HepG2 (cell line): ENCODE data around the gene IFNL1. TPM values are rescaled to one million over a fixed set of nuclear protein-coding genes. Genes with fewer than 3 reads are reported as not detected.

Experiments used
- FOSL1 ChIP-seq: sonication (generic); formaldehyde crosslinking; IDR thresholded peaks from 2 replicates; pipeline ENCODE4 v1.9.0; 2021; ENCODE audit warnings: missing genetic modification reagents, borderline replicate concordance
- FOXK2 ChIP-seq: fragments of 450-650 bp; IDR thresholded peaks from 2 replicates; pipeline ENCODE4 v1.6.1; 2016
- MTF1 ChIP-seq: sonication (generic); formaldehyde crosslinking; IDR thresholded peaks from 2 replicates; pipeline ENCODE4 v1.5.0; 2020; ENCODE audit warnings: missing genetic modification reagents
- PLSCR1 ChIP-seq: sonication (generic); formaldehyde crosslinking; IDR thresholded peaks from 2 replicates; pipeline ENCODE4 v1.5.0; 2020; ENCODE audit warnings: missing genetic modification reagents, mild to moderate bottlenecking, borderline replicate concordance
- REPIN1 ChIP-seq: sonication (generic); formaldehyde crosslinking; IDR thresholded peaks from 2 replicates; pipeline ENCODE4 v1.8.0; 2022; ENCODE audit warnings: missing genetic modification reagents, low read depth, mild to moderate bottlenecking, borderline replicate concordance
- STAT5B ChIP-seq: sonication (generic); formaldehyde crosslinking; IDR thresholded peaks from 2 replicates; pipeline ENCODE4 v1.4.0; 2020; ENCODE audit warnings: missing genetic modification reagents
- ZNF143 ChIP-seq: sonication (generic); formaldehyde crosslinking; IDR thresholded peaks from 2 replicates; pipeline ENCODE4 v1.4.0; 2020; ENCODE audit warnings: missing genetic modification reagents
- ZNF24 ChIP-seq: fragments of 450-650 bp; IDR thresholded peaks from 2 replicates; pipeline ENCODE4 v1.6.1; 2017; ENCODE audit warnings: antibody characterized with exemption, mild to moderate bottlenecking
- ZNF317 ChIP-seq: sonication (generic); formaldehyde crosslinking; IDR thresholded peaks from 2 replicates; pipeline ENCODE4 v1.5.0; 2020; ENCODE audit warnings: mild to moderate bottlenecking, missing genetic modification reagents
- ZNF343 ChIP-seq: sonication (generic); formaldehyde crosslinking; IDR thresholded peaks from 2 replicates; pipeline ENCODE4 v1.4.0; 2020; ENCODE audit warnings: mild to moderate bottlenecking, missing genetic modification reagents
- ZNF577 ChIP-seq: sonication (generic); formaldehyde crosslinking; IDR thresholded peaks from 2 replicates; pipeline ENCODE4 v1.4.0; 2020; ENCODE audit warnings: mild to moderate bottlenecking, low read depth, missing genetic modification reagents, borderline replicate concordance
- polyA plus RNA-seq, 8 experiments: library from polyadenylated mRNA; depleted of rRNA in 3 of 8; stranded (reverse) in 7 of 8; unstranded in 1 of 8; fragments of >200 nt; fragmentation: Illumina TruSeq in 4 of 8; extraction: Trizol in 4 of 8; gene quantifications; 2 replicates each; pipeline versions ENCODE4 v1.2.1 to v1.2.3, GENCODE V29; 2011 to 2016; ENCODE audit warnings: low read depth in 4 of 8, missing spikeins in 1 of 8, mixed read lengths in 1 of 8; ENCODE audit not compliant: insufficient read depth in 1 of 8
- total RNA-seq, 5 experiments: library from RNA; depleted of rRNA; stranded (reverse); fragments of >200 nt; fragmentation: Illumina TruSeq; extraction: Trizol; gene quantifications; 2 replicates each; pipeline ENCODE4 v1.2.3, GENCODE V29; 2016; ENCODE audit warnings: low read depth in 1 of 5
- TF ChIP-seq, protein P1 (sequence below), 2 experiments: sonication (generic) in 1 of 2; formaldehyde crosslinking in 1 of 2; IDR thresholded peaks; 2 replicates each; pipeline versions ENCODE4 v1.6.1 to v1.9.0; 2014 to 2022; ENCODE audit warnings: antibody characterized with exemption in 1 of 2, borderline replicate concordance in 1 of 2, inconsistent platforms in 1 of 2, low read depth in 1 of 2, missing genetic modification reagents in 1 of 2
- TF ChIP-seq, protein P2 (sequence below): sonication (generic); formaldehyde crosslinking; IDR thresholded peaks from 2 replicates; pipeline ENCODE4 v1.9.0; 2021; ENCODE audit warnings: missing genetic modification reagents, borderline replicate concordance
- TF ChIP-seq, protein P3 (sequence below): IDR thresholded peaks from 2 replicates; pipeline ENCODE4 v1.6.1; 2012; ENCODE audit warnings: low read depth, low read length, improper control_type of control experiment

Gene IFNL1
- total and polyA plus RNA-seq, 2 of the 13 experiments (the other 11 are each of a cell fraction or from before 2014, with no cell fraction given), result not detected

DNA sequence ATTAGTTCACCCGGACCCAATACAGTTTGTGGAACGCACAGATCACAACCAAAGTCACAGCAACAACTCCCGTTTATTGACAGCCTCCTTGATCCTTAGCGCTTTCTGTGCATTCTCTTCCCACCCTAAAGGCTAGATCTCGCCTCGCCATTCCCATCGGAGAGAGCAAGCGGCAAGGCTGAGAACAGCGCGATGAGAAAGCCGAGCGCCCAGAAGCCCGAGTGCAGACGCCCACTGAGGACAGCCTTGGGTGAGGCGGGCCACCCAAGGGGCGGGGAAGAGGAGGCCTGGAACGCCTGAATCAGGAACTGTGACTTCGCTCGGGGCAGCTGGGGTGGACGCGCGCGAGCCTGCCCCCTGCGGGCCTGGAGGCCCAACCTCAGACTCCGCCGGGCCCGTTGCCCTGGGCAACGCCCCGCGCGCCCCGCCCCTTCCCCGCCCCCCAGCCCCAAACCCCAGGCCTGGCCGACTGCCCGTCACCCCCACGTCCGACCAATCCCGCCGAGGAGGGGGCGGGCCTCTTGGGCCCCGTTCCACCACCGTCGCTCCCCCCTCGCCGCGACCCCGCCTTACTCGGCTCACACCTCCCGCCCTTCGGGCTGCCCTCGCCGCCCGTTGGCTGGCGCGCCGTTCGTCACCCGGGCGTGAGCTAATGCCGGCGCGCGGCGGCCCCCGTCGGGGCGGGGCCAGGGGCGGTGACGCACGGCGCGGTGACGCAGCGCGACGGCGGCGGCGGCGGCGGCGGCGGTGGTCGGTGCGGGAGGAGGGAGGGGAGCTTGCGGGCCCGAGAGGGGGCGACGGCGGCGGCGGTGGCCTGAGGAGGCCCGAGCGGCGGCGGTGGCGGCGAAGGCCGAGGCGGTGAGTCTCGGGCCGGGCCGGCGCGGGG, 45.8 kb downstream of the IFNL1 start, which contains the start of gene SAMD4B (continued):
- TF ChIP-seq STAT5B (CRISPR knock-in tag) (no peak), PLSCR1 (CRISPR knock-in tag) (no peak), FOSL1 (no peak), FOXK2 (no peak), MTF1 (CRISPR knock-in tag) (no peak), ZNF143 (CRISPR knock-in tag) (no peak), ZNF577 (no peak), ZNF343 (CRISPR knock-in tag) (no peak), ZNF317 (peak; percentile 65; the same call in 1 of the 2 replicates), REPIN1 (CRISPR knock-in tag) (no peak; the same call in 1 of the 2 replicates), ZNF24 (no peak)
- TF ChIP-seq, protein P1, sequence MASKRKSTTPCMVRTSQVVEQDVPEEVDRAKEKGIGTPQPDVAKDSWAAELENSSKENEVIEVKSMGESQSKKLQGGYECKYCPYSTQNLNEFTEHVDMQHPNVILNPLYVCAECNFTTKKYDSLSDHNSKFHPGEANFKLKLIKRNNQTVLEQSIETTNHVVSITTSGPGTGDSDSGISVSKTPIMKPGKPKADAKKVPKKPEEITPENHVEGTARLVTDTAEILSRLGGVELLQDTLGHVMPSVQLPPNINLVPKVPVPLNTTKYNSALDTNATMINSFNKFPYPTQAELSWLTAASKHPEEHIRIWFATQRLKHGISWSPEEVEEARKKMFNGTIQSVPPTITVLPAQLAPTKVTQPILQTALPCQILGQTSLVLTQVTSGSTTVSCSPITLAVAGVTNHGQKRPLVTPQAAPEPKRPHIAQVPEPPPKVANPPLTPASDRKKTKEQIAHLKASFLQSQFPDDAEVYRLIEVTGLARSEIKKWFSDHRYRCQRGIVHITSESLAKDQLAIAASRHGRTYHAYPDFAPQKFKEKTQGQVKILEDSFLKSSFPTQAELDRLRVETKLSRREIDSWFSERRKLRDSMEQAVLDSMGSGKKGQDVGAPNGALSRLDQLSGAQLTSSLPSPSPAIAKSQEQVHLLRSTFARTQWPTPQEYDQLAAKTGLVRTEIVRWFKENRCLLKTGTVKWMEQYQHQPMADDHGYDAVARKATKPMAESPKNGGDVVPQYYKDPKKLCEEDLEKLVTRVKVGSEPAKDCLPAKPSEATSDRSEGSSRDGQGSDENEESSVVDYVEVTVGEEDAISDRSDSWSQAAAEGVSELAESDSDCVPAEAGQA (IDR thresholded peaks at IDR 0.05; ENCODE audit: low read depth), result no peak; the same call in 1 of the 2 replicates
- TF ChIP-seq, protein P1 (CRISPR knock-in tag; IDR thresholded peaks at IDR 0.05; ENCODE audit: borderline replicate concordance), result no peak
- TF ChIP-seq, protein P2, sequence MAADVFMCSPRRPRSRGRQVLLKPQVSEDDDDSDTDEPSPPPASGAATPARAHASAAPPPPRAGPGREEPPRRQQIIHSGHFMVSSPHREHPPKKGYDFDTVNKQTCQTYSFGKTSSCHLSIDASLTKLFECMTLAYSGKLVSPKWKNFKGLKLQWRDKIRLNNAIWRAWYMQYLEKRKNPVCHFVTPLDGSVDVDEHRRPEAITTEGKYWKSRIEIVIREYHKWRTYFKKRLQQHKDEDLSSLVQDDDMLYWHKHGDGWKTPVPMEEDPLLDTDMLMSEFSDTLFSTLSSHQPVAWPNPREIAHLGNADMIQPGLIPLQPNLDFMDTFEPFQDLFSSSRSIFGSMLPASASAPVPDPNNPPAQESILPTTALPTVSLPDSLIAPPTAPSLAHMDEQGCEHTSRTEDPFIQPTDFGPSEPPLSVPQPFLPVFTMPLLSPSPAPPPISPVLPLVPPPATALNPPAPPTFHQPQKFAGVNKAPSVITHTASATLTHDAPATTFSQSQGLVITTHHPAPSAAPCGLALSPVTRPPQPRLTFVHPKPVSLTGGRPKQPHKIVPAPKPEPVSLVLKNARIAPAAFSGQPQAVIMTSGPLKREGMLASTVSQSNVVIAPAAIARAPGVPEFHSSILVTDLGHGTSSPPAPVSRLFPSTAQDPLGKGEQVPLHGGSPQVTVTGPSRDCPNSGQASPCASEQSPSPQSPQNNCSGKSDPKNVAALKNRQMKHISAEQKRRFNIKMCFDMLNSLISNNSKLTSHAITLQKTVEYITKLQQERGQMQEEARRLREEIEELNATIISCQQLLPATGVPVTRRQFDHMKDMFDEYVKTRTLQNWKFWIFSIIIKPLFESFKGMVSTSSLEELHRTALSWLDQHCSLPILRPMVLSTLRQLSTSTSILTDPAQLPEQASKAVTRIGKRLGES (CRISPR knock-in tag), result no peak
- TF ChIP-seq, protein P3, sequence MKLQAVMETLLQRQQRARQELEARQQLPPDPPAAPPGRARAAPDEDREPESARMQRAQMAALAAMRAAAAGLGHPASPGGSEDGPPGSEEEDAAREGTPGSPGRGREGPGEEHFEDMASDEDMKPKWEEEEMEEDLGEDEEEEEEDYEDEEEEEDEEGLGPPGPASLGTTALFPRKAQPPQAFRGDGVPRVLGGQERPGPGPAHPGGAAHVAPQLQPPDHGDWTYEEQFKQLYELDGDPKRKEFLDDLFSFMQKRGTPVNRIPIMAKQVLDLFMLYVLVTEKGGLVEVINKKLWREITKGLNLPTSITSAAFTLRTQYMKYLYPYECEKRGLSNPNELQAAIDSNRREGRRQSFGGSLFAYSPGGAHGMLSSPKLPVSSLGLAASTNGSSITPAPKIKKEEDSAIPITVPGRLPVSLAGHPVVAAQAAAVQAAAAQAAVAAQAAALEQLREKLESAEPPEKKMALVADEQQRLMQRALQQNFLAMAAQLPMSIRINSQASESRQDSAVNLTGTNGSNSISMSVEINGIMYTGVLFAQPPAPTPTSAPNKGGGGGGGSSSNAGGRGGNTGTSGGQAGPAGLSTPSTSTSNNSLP, result no peak
